GM06990 (cell line): Measurements from ENCODE around the gene GAREM1.

Experiments used
- DNase-seq: peaks from one replicate; pipeline ENCODE4 v3.0.0-alpha.2; 2011; ENCODE audit not compliant: insufficient read length; ENCODE audit errors: extremely low read depth
- H3K27me3 ChIP-seq: replicated peaks from 2 replicates; pipeline ENCODE4 v1.6.0; 2011; ENCODE audit warnings: low read length; ENCODE audit not compliant: control insufficient read depth, insufficient read depth
- H3K36me3 ChIP-seq: 2 replicates; pipeline ENCODE4 v1.5.1; 2011; ENCODE audit warnings: low read length; ENCODE audit not compliant: control insufficient read depth, insufficient read depth
- H3K4me3 ChIP-seq: replicated peaks from 2 replicates; pipeline ENCODE4 v1.5.1; 2011; ENCODE audit warnings: low read depth, mild to moderate bottlenecking, control low read depth, low read length
- TF ChIP-seq, protein P1 (sequence below): IDR thresholded peaks from 2 replicates; pipeline ENCODE4 v1.5.1; 2011; ENCODE audit warnings: low read length, control low read depth, mild to moderate bottlenecking, inconsistent platforms; ENCODE audit not compliant: insufficient read depth, poor library complexity, severe bottlenecking

GAREM1 gene

GRCh38 chr18:32333781-32334180 is 136.9 kb downstream of the GAREM1 start:
- no peaks in the 10 kb centered on the region for H3K27me3 ChIP-seq
- H3K4me3 ChIP-seq: no peak overlapping the region
- TF ChIP-seq, protein P1, sequence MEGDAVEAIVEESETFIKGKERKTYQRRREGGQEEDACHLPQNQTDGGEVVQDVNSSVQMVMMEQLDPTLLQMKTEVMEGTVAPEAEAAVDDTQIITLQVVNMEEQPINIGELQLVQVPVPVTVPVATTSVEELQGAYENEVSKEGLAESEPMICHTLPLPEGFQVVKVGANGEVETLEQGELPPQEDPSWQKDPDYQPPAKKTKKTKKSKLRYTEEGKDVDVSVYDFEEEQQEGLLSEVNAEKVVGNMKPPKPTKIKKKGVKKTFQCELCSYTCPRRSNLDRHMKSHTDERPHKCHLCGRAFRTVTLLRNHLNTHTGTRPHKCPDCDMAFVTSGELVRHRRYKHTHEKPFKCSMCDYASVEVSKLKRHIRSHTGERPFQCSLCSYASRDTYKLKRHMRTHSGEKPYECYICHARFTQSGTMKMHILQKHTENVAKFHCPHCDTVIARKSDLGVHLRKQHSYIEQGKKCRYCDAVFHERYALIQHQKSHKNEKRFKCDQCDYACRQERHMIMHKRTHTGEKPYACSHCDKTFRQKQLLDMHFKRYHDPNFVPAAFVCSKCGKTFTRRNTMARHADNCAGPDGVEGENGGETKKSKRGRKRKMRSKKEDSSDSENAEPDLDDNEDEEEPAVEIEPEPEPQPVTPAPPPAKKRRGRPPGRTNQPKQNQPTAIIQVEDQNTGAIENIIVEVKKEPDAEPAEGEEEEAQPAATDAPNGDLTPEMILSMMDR: no peak
- H3K36me3 ChIP-seq: no peaks in the 10 kb centered on the region
- no peak for DNase-seq

- no peak for DNase-seq
- TF ChIP-seq, protein P1: no peak
- no peak overlapping the region for H3K4me3 ChIP-seq
- H3K36me3 ChIP-seq: no peaks in the 10 kb centered on the region
- no peaks in the 10 kb centered on the region for H3K27me3 ChIP-seq
Observed at GRCh38 chr18:32332708-32333107, 138.0 kb downstream of the GAREM1 start.

GRCh38 chr18:32328974-32329373 is 141.7 kb downstream of the GAREM1 start:
- Histone ChIP-seq H3K36me3 (no peaks in the 10 kb centered on the region), H3K4me3 (no peak overlapping the region), H3K27me3 (no peaks in the 10 kb centered on the region; the same call in 1 of the 2 replicates)
- TF ChIP-seq, protein P1: no peak
- DNase-seq: no peak

- DNase-seq: no peak
- no peaks in the 10 kb centered on the region; the same call in 1 of the 2 replicates for H3K27me3 ChIP-seq
- TF ChIP-seq, protein P1: no peak
- H3K4me3 ChIP-seq: no peak overlapping the region
- H3K36me3 ChIP-seq: no peaks in the 10 kb centered on the region
Observed at GRCh38 chr18:32328379-32328778, 142.3 kb downstream of the GAREM1 start.

DNA sequence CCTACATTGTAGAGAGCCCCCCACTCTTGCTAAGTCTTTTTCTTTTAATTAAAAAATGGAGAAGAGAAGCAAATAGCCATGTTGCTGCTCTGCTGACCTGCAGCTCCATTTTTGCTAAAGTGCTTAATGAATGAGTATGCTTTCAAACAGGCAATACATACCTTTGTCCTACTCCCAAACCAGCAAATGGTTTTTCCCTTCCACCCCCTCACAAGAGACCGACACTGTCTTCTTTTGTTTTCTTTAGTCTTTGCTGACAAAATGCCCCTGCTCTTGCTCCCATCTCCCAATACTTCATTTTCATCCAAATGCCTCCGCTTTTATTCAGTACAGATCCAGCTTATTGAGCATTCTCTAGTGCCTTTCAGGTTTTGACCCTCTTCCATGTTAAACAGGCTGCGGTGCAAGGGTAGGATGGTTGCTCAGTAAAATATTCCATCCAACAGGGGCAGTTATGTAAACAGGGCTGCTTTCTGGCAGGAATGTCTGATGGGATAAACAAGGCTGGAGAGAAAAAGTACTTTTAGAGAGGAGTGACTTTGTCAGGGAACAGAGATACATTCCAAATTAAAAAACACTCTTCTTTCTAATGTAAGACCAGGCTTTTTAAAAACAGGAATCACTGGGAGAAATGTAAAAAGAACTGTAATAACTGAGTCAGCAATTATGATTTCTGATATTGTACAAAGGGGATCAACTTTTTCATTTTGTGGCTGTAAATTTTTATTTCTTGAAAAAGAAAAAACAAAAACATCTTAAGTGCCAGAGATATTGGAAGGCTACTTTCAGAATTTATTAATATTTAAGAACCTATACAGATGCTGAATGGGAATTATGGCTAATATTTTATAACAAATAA is 144.0 kb downstream of the GAREM1 start:
- TF ChIP-seq, protein P1: no peak
- no peak overlapping the region for H3K4me3 ChIP-seq
- no peaks in the 10 kb centered on the region; the same call in 1 of the 2 replicates for H3K27me3 ChIP-seq
- H3K36me3 ChIP-seq: no peaks in the 10 kb centered on the region
- DNase-seq: no peak
